Activated T-helper 2 cell treated with anti-CD3 and anti-CD28 coated beads, Interferon-gamma antibody, Interleukin-2, Interleukin-4, amounts not matched to agents 10 μg/mL and 5 μg/mL and 100 μg/mL, durations not matched to agents 14 hours and 24 hours and 36 hours (primary cell): ENCODE measurements around the gene MYOC. TPM values are rescaled to one million over a fixed set of nuclear protein-coding genes. Genes with fewer than 3 reads are reported as not detected.

ENCODE experiments used
- DNase-seq: peaks from one replicate; pipeline ENCODE4 v3.0.0; 2021; ENCODE audit warnings: low spot score
- H3K27ac Mint-ChIP-seq: one replicate; pipeline ENCODE4 v1.8.0; 2021; ENCODE audit warnings: mixed read lengths
- H3K27me3 Mint-ChIP-seq: one replicate; pipeline ENCODE4 v1.8.0; 2021; ENCODE audit warnings: low read depth, mixed read lengths
- H3K36me3 Mint-ChIP-seq: one replicate; pipeline ENCODE4 v1.8.0; 2021; ENCODE audit warnings: low read depth, mixed read lengths
- H3K4me1 Mint-ChIP-seq: one replicate; pipeline ENCODE4 v1.8.0; 2021; ENCODE audit warnings: low read depth, mixed read lengths
- H3K4me3 Mint-ChIP-seq: one replicate; pipeline ENCODE4 v1.8.0; 2021; ENCODE audit warnings: low read depth, mild to moderate bottlenecking, moderate library complexity, mixed read lengths
- H3K9me3 Mint-ChIP-seq: one replicate; pipeline ENCODE4 v1.8.0; 2021; ENCODE audit warnings: mixed read lengths
- intact Hi-C: fragments of 100-400 bp; cut with micrococcal nuclease; formaldehyde crosslinking; loops from one replicate; pipeline ENCODE4 v1.15.1; 2023
- total RNA-seq: library from RNA; stranded (reverse); gene quantifications from 2 replicates; pipeline ENCODE4 v1.2.3, GENCODE V29; 2022

The MYOC gene
- total RNA-seq, 1 donor from 2014 or later: not detected

- Mint-ChIP-seq H3K4me1 (peaks cover 8% of the 10 kb centered on the region), H3K27me3 (peaks cover 4% of the 10 kb centered on the region), H3K4me3 (no peak overlapping the region), H3K27ac (no peak overlapping the region), H3K36me3 (no peaks in the 10 kb centered on the region), H3K9me3 (no peaks in the 10 kb centered on the region)
- no peak for DNase-seq
- intact Hi-C loops: loop anchor here (10.0 kb wide), 1 partner anchor 132 kb away; no protein-coding TSS in a partner anchor
Observed at GRCh38 chr1:171643156-171643555, 9.3 kb downstream of the MYOC start.

GRCh38 chr1:171642197-171642596 lies 10.3 kb downstream of the MYOC start:
- H3K4me1 Mint-ChIP-seq: peaks cover 8% of the 10 kb centered on the region
- H3K36me3 Mint-ChIP-seq: no peaks in the 10 kb centered on the region
- no peak overlapping the region for H3K4me3 Mint-ChIP-seq
- intact Hi-C loops: loop anchor here (10.0 kb wide), 1 partner anchor 133 kb away; no protein-coding TSS in a partner anchor
- no peak overlapping the region for H3K27ac Mint-ChIP-seq
- no peak for DNase-seq
- H3K27me3 Mint-ChIP-seq: peaks cover 4% of the 10 kb centered on the region
- H3K9me3 Mint-ChIP-seq: no peaks in the 10 kb centered on the region

- no peaks in the 10 kb centered on the region for H3K36me3 Mint-ChIP-seq
- no peak overlapping the region for H3K4me3 Mint-ChIP-seq
- H3K4me1 Mint-ChIP-seq: peaks cover 8% of the 10 kb centered on the region
- intact Hi-C loops: loop anchor here (10.0 kb wide), 1 partner anchor 134 kb away; no protein-coding TSS in a partner anchor
- H3K27me3 Mint-ChIP-seq: peaks cover 4% of the 10 kb centered on the region
- no peaks in the 10 kb centered on the region for H3K9me3 Mint-ChIP-seq
- no peak for DNase-seq
- no peak overlapping the region for H3K27ac Mint-ChIP-seq
Observed at GRCh38 chr1:171641076-171641864, 11.2 kb downstream of the MYOC start.

GRCh38 chr1:171640225-171640624 lies 12.3 kb downstream of the MYOC start:
- no peaks in the 10 kb centered on the region for H3K36me3 Mint-ChIP-seq

GRCh38 chr1:171637928-171638576 lies 14.4 kb downstream of the MYOC start:
- no peaks in the 10 kb centered on the region for H3K9me3 Mint-ChIP-seq
- no peak for DNase-seq
- intact Hi-C loops: no loop called here
- no peaks in the 10 kb centered on the region for H3K27me3 Mint-ChIP-seq
- no peaks in the 10 kb centered on the region for H3K36me3 Mint-ChIP-seq
- no peak overlapping the region for H3K4me3 Mint-ChIP-seq
- H3K4me1 Mint-ChIP-seq: no peaks in the 10 kb centered on the region
- H3K27ac Mint-ChIP-seq: no peak overlapping the region

More at GRCh38 chr1:171640225-171640624, 12.3 kb downstream of the MYOC start:
- H3K4me1 Mint-ChIP-seq: peaks cover 5% of the 10 kb centered on the region
- no peak for DNase-seq
- peaks cover 4% of the 10 kb centered on the region for H3K27me3 Mint-ChIP-seq
- no peak overlapping the region for H3K4me3 Mint-ChIP-seq
- no peaks in the 10 kb centered on the region for H3K9me3 Mint-ChIP-seq
- H3K27ac Mint-ChIP-seq: no peak overlapping the region
- intact Hi-C loops: loop anchor here (10.0 kb wide), 1 partner anchor 135 kb away; no protein-coding TSS in a partner anchor

GRCh38 chr1:171636141-171636540 lies 16.3 kb downstream of the MYOC start:
- Mint-ChIP-seq H3K27me3 (peaks cover 5% of the 10 kb centered on the region), H3K36me3 (no peaks in the 10 kb centered on the region), H3K4me1 (no peaks in the 10 kb centered on the region), H3K27ac (no peak overlapping the region), H3K4me3 (no peak overlapping the region), H3K9me3 (no peaks in the 10 kb centered on the region)
- no peak for DNase-seq
- intact Hi-C loops: no loop called here

- Mint-ChIP-seq H3K4me1 (no peaks in the 10 kb centered on the region), H3K9me3 (no peaks in the 10 kb centered on the region), H3K27me3 (peaks cover 5% of the 10 kb centered on the region), H3K4me3 (no peak overlapping the region), H3K36me3 (no peaks in the 10 kb centered on the region), H3K27ac (no peak overlapping the region)
- intact Hi-C loops: no loop called here
- no peak for DNase-seq
Observed at GRCh38 chr1:171635661-171636060, 16.8 kb downstream of the MYOC start.

- H3K27me3 Mint-ChIP-seq: peaks cover 11% of the 10 kb centered on the region
- DNase-seq: no peak
- no peaks in the 10 kb centered on the region for H3K9me3 Mint-ChIP-seq
- H3K36me3 Mint-ChIP-seq: no peaks in the 10 kb centered on the region
- H3K27ac Mint-ChIP-seq: no peak overlapping the region
- no peak overlapping the region for H3K4me3 Mint-ChIP-seq
- H3K4me1 Mint-ChIP-seq: no peaks in the 10 kb centered on the region
- intact Hi-C loops: no loop called here
Observed at GRCh38 chr1:171628225-171628624, 24.3 kb downstream of the MYOC start.

- Mint-ChIP-seq H3K9me3 (no peaks in the 10 kb centered on the region), H3K27ac (no peak overlapping the region), H3K36me3 (no peaks in the 10 kb centered on the region), H3K4me3 (no peak overlapping the region), H3K4me1 (no peaks in the 10 kb centered on the region), H3K27me3 (peaks cover 6% of the 10 kb centered on the region)
- intact Hi-C loops: no loop called here
- no peak for DNase-seq
Observed at GRCh38 chr1:171627020-171627419, 25.5 kb downstream of the MYOC start.

- Mint-ChIP-seq H3K4me3 (no peak overlapping the region), H3K27ac (no peak overlapping the region), H3K36me3 (no peaks in the 10 kb centered on the region), H3K4me1 (no peaks in the 10 kb centered on the region), H3K9me3 (no peaks in the 10 kb centered on the region), H3K27me3 (peaks cover 6% of the 10 kb centered on the region)
- DNase-seq: no peak
- intact Hi-C loops: no loop called here
Observed at GRCh38 chr1:171625225-171625624, 27.3 kb downstream of the MYOC start.

GRCh38 chr1:171623651-171624331 lies 28.7 kb downstream of the MYOC start:
- Mint-ChIP-seq H3K9me3 (no peaks in the 10 kb centered on the region), H3K27me3 (no peaks in the 10 kb centered on the region), H3K4me3 (no peak overlapping the region), H3K27ac (no peak overlapping the region), H3K4me1 (no peaks in the 10 kb centered on the region), H3K36me3 (no peaks in the 10 kb centered on the region)
- DNase-seq: no peak
- intact Hi-C loops: no loop called here

GRCh38 chr1:171622152-171622462 lies 30.4 kb downstream of the MYOC start, which contains the start of gene MYOCOS:
MYOCOS (plus strand) TSS chr1:171622243; CDS start chr1:171623884, 1,641 bp downstream.
- no peaks in the 10 kb centered on the region for H3K36me3 Mint-ChIP-seq
- H3K9me3 Mint-ChIP-seq: no peaks in the 10 kb centered on the region
- H3K27ac Mint-ChIP-seq: no peak within 1 kb of the TSS
- no peak for DNase-seq
- no peak within 1 kb of the TSS for H3K4me3 Mint-ChIP-seq
- H3K4me1 Mint-ChIP-seq: no peaks in the 10 kb centered on the region
- H3K27me3 Mint-ChIP-seq: peaks cover 7% of the 10 kb centered on the region
- intact Hi-C loops: no loop called here

- no peaks in the 10 kb centered on the region for H3K9me3 Mint-ChIP-seq
- no peak overlapping the region for H3K4me3 Mint-ChIP-seq
- no peak overlapping the region for H3K27ac Mint-ChIP-seq
- no peak for DNase-seq
- no peaks in the 10 kb centered on the region for H3K36me3 Mint-ChIP-seq
- H3K4me1 Mint-ChIP-seq: no peaks in the 10 kb centered on the region
- H3K27me3 Mint-ChIP-seq: peaks cover 8% of the 10 kb centered on the region
- intact Hi-C loops: no loop called here
Observed at GRCh38 chr1:171616586-171616985, 35.9 kb downstream of the MYOC start.
